Skin of body (tissue), 2 donors: ENCODE measurements around the gene FHIT. TPM values are rescaled to one million over a fixed set of nuclear protein-coding genes. Genes with fewer than 3 reads are reported as not detected.
"Not testable (repeated sequence)": the region's sequence is repeated elsewhere in the genome, so short reads cannot be mapped to it uniquely, and the experiment has no call there.

Experiments used
- DNase-seq: peaks from one replicate; lab custom pipeline; 2025; lab: John Stamatoyannopoulos, UW
- total RNA-seq: library from RNA; depleted of rRNA; stranded (reverse); fragments of >200 nt; gene quantifications from one replicate; pipeline ENCODE4 v1.2.3, GENCODE V29; 2014

FHIT gene
- total RNA-seq, 1 donor from 2014 or later = 8.9 TPM

GRCh38 chr3:60931452-60931851 is 319.8 kb downstream of the FHIT start:
- no peak for DNase-seq

- DNase-seq = no peak
These were observed 330.7 kb downstream of the FHIT start for GRCh38 chr3:60920519-60920918.

DNA sequence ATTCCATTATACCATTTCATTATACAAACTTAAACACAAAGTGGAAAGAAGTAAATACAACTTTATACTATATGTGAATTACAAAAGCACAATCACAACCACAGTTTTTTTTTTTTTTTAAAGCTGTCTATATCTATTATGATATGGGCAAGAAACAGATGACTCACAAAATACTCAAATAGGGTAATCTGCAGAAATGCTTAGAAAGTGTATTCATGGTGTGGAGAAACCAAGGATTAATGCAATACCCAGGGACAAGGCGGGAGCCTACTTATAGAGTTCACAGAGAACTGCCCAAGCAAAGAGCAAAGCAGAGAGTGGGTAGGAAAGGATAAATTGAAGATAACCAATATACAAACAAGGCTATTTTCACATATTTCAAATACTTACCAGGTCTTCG is 332.0 kb downstream of the FHIT start:
- no peak for DNase-seq

- DNase-seq = no peak
These were observed 334.1 kb downstream of the FHIT start for GRCh38 chr3:60917141-60917540.

DNA sequence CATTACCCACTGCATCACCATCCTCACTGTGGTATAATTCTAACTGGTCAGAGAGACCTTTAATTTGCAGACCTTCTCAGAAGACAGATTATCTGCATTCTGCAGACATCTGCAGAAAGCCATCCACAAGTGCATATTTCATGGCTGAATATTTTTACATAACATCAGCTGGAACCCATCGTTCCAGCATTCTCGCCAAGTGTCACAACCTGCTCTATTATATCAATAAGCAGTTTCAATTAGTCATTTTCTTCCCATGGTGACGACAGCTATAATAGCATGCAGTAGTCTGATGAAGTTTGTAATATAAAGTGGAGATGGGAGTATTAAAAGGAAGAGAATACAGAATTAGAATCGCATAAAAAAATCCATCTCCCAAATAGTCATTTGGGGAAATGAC is 334.7 kb downstream of the FHIT start:
- peak; percentile 7 for DNase-seq

DNA sequence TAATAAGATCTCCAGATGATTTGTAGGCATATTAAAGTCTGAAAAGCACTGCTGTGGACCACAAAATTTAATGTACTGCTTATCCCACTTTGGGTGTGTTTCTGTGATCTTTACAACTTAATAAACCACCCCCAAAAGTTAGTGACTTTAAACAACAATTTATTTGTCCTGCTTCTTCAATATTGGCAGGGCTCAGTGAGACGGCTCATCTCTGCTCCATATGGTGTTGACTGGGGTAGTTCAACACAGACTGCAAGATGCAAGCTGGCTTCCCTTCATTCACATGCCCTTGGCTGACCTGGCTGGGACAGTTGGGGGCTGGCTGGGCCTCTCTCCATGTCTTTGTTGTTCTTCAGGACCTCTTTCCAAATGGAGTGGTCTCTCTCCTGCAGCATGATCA is 337.8 kb downstream of the FHIT start:
- no peak for DNase-seq

DNA sequence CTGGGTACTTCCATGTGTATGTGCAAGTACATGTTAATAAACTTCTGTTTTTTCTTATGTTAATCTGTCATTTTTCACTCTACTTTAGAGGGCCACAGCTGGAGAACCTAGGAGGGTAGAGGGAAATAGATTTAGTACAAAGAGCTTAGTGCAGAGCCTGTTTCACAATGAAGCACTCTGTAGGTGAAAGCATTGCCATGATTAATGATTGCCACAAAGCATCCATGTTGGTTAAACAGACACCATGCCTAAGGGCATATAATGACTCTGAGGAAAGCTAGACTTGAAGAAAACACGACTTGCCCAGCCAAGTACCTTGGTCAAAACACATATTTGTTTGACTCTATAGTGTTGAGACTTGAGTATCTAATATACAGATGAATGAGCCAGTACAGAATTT is 338.4 kb downstream of the FHIT start:
- no peak for DNase-seq

DNA sequence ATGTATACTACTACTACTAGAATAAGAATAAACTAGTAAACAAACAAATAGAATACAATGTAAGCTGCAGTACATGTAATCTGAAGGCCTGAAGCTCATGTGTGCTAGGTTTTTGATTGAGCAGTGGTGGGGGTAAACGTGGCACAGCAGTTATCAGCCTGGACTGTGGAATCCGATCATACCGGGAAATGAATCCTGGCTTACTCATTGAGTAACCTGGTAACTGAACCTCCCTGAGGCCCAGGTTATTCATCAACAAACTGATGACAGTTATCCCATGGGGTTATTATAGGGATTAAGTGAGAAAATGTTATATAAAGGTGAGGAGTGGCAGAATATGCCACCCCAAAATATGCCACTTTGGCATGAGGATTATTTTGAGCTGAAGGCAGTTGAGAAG is 339.1 kb downstream of the FHIT start:
- no peak for DNase-seq

DNA sequence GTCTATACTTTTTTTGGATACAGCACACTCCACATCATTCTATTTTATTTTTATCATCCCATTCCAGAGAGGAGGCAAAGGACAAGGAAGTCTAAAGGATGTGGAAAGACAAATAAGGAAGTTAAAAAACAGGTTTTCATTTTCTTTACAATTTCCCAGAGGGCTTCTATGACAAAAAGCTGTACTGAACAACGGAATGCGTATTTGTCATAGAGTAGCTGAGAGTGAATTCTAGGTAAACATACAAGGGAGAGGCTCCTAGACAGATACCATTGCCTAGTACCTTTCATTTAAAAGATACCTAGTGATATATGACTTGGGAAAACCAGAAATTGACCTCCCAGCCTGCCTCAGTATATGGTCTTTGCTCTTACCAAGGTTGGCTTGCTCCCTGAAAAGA is 341.7 kb downstream of the FHIT start:
- DNase-seq = no peak

- DNase-seq = no peak
These were observed 345.0 kb downstream of the FHIT start for GRCh38 chr3:60906283-60906682.

- DNase-seq = no peak
These were observed 352.9 kb downstream of the FHIT start for GRCh38 chr3:60898321-60898720.

- DNase-seq = no peak
These were observed 357.3 kb downstream of the FHIT start for GRCh38 chr3:60893946-60894345.

DNA sequence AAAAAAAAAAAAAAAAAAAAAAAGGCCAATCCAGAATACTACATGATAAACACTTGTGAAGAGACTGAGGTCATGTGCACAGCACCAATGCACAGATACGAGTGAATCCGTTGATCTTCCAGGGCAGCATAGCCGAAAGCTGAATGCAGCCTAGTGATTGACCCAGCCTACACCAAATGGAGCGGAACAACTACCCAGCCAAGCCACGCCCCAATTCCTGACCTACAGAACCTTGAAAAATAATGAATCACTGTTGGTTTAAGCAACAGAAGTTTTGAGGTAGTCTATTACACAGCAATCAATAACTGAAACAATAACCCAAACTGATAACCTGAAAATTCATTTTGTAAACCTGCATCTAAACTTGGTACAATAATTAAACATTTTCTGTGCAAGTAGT is 361.0 kb downstream of the FHIT start:
- no peak for DNase-seq

DNA sequence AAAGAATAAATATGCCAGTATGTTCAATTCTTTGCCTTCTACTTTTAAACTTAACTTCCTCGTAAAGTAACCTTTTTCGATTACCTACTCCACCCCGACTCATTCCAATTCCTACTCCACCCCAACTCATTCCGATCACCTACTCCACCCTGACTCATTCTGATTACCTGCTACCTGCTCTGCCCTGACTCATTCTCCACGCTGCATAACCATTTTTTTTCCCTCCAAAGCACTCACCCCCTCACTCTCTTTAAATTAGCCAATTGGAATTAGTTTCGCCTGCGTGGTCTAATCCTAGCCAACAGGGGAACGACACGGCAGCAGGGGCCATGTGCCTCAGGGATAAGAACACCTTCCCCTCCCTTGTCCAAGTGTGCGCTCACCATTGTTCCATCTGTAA is 362.3 kb downstream of the FHIT start:
- DNase-seq = not testable (repeated sequence)

- DNase-seq = no peak
These were observed 363.7 kb downstream of the FHIT start for GRCh38 chr3:60887574-60887973.

DNA sequence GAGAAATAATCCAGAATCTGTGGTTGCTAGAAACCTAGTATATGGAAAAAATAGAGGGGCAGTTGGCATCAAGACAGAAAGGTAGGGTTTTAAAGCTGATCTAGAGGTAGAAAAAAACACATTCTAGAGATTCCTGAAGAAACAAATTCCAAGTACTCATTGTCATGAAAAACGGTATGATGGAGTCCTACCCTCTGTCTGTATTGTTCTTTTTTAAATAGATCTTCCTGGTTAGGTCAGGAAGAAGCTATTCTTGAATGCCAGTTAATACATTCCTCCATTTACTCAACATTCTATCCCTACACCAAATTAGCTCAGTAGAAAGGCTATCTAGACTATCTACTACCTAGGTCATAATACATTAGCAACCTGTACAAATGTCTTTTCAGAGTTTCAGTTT is 364.7 kb downstream of the FHIT start:
- DNase-seq = no peak

- DNase-seq = no peak
These were observed 367.2 kb downstream of the FHIT start for GRCh38 chr3:60884005-60884404.

DNA sequence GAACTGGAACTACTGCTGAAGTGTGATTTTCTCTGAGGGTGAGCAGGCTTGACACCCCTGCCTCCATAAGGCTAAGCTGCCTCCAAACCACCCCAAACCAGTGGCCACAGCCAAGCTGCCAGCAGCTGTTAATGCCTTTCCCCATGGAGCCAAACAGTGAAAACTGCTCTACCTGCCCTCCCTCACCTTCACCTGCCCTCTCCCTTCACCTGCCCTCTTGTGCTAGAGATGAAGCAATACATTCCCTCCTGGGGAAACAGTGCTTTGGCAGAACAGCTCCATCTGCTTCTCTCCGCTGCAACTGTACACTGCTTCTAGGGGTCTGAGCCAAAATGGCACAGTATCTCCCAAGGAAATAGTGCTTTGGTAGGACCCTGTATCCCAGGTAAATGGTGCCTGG is 374.1 kb downstream of the FHIT start:
- no peak for DNase-seq

DNA sequence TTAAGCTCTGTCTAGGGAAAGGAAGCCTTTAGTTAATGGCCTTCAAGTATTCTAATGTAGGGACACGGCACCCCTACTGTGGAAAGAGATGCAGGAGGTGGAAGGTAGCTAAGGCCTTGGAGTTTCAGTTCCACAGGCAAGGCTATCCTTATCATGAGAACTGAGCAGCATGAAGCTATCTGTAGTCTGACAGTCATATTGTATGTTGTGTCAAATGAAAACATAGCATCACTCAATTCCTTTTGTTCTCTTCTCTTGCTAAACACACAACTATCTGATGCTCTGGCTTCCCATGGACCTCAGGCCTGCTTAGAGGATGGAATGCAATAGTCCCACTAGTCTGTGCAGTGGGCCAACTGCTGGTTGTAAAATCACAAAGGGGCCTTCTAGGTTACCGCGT is 380.9 kb downstream of the FHIT start:
- no peak for DNase-seq

- no peak for DNase-seq
These were observed 384.1 kb downstream of the FHIT start for GRCh38 chr3:60867200-60867599.

- no peak for DNase-seq
These were observed 394.8 kb downstream of the FHIT start for GRCh38 chr3:60856257-60857046.

- no peak for DNase-seq
These were observed 396.0 kb downstream of the FHIT start for GRCh38 chr3:60855250-60855649.

- no peak for DNase-seq
These were observed 396.5 kb downstream of the FHIT start for GRCh38 chr3:60854791-60855190.

GRCh38 chr3:60847791-60848190 is 403.5 kb downstream of the FHIT start:
- peak; percentile 73 for DNase-seq
